Nephron (organoid): ENCODE measurements around the gene PGR.

Experiments used
- H3K27ac Mint-ChIP-seq, 3 experiments: 2 replicates each; pipeline ENCODE4 v1.8.0; 2020; ENCODE audit warnings: mixed read lengths in 3 of 3, mild to moderate bottlenecking in 2 of 3, moderate library complexity in 1 of 3
- H3K27me3 Mint-ChIP-seq: 2 replicates; pipeline ENCODE4 v1.8.0; 2021; ENCODE audit warnings: low read depth, mild to moderate bottlenecking, moderate library complexity, mixed read lengths
- H3K36me3 Mint-ChIP-seq: 2 replicates; pipeline ENCODE4 v1.8.0; 2020; ENCODE audit warnings: low read depth, mixed read lengths
- H3K4me1 Mint-ChIP-seq: 2 replicates; pipeline ENCODE4 v1.8.0; 2020; ENCODE audit warnings: mixed read lengths
- H3K4me3 Mint-ChIP-seq, 3 experiments: 2 replicates each; pipeline ENCODE4 v1.8.0; 2020; ENCODE audit warnings: mild to moderate bottlenecking in 3 of 3, mixed read lengths in 3 of 3, moderate library complexity in 2 of 3
- H3K9me3 Mint-ChIP-seq: 2 replicates; pipeline ENCODE4 v1.8.0; 2020; ENCODE audit warnings: mixed read lengths
- CTCF ChIP-seq, 3 experiments: fragments of 200-600 bp; sonication (generic); IDR thresholded peaks; one replicate each; pipeline ENCODE4 v1.5.0; 2021; ENCODE audit warnings: antibody characterized with exemption in 3 of 3; ENCODE audit not compliant: unreplicated experiment in 3 of 3

PGR gene

DNA sequence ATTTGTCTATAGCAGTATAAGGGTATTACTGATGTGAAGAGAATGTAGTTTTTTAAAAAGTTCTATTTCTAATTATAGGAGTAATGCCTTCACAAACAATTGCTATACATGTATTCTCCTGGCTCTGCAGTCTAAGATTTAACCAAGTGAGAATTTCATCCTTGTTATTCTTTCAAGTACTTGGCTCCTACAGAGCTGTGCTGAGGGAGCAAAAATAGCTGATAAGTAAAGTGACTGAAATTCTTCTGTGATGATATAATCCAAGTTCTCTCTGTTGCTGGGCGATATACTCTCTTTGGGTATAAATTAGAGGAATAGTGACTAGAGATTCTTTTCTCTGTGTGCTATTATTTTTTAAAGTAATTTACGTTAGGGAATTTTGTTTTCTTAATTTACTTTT, 68.0 kb downstream of the PGR start:
- no peak for TF ChIP-seq CTCF (IDR thresholded peaks at IDR 0.05; ENCODE audit: unreplicated experiment in 3 of 3)
- no peaks in the 10 kb centered on the region for H3K36me3 Mint-ChIP-seq
- H3K27me3 Mint-ChIP-seq, result no peaks in the 10 kb centered on the region
- no peak overlapping the region for H3K27ac Mint-ChIP-seq
- H3K4me1 Mint-ChIP-seq, result no peaks in the 10 kb centered on the region
- H3K9me3 Mint-ChIP-seq, result no peaks in the 10 kb centered on the region
- H3K4me3 Mint-ChIP-seq, result no peak overlapping the region

GRCh38 chr11:101059331-101059730, 70.3 kb downstream of the PGR start:
- Mint-ChIP-seq H3K27ac (no peak overlapping the region), H3K4me3 (no peak overlapping the region), H3K27me3 (no peaks in the 10 kb centered on the region), H3K4me1 (no peaks in the 10 kb centered on the region), H3K36me3 (no peaks in the 10 kb centered on the region), H3K9me3 (no peaks in the 10 kb centered on the region)
- TF ChIP-seq CTCF (IDR thresholded peaks at IDR 0.05; ENCODE audit: unreplicated experiment in 3 of 3), result no peak

- H3K9me3 Mint-ChIP-seq, result no peaks in the 10 kb centered on the region
- no peaks in the 10 kb centered on the region for H3K27me3 Mint-ChIP-seq
- H3K4me1 Mint-ChIP-seq, result no peaks in the 10 kb centered on the region
- TF ChIP-seq CTCF (IDR thresholded peaks at IDR 0.05; ENCODE audit: unreplicated experiment in 3 of 3), result no peak
- no peaks in the 10 kb centered on the region for H3K36me3 Mint-ChIP-seq
- H3K27ac Mint-ChIP-seq, result no peak overlapping the region
- no peak overlapping the region for H3K4me3 Mint-ChIP-seq
Observed at GRCh38 chr11:101053492-101053891, 76.1 kb downstream of the PGR start.

- Mint-ChIP-seq H3K4me3 (no peak overlapping the region), H3K27ac (no peak overlapping the region), H3K9me3 (no peaks in the 10 kb centered on the region), H3K36me3 (no peaks in the 10 kb centered on the region), H3K27me3 (peaks cover 4% of the 10 kb centered on the region), H3K4me1 (no peaks in the 10 kb centered on the region)
- no peak for TF ChIP-seq CTCF (IDR thresholded peaks at IDR 0.05; ENCODE audit: unreplicated experiment in 3 of 3)
Observed at GRCh38 chr11:101051677-101052076, 77.9 kb downstream of the PGR start.

DNA sequence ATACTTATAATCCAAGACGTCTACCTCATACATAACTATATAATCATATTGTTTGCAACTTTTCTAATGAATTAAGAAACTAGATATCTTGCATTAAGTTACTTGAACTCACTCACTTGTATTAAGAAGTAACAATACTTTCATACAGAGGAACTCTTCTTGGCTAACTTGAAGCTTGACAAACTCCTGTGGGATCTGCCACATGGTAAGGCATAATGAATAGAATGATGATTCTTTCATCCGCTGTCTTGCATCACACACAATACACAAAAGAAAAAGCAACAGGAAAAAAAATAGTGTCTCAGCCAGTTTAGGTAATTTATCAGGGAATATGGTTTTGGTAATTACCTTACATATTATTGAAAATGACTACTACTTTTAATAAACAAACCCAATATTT, 79.8 kb downstream of the PGR start:
- Mint-ChIP-seq H3K27me3 (peaks cover 4% of the 10 kb centered on the region), H3K27ac (no peak overlapping the region), H3K4me3 (no peak overlapping the region), H3K36me3 (no peaks in the 10 kb centered on the region), H3K4me1 (no peaks in the 10 kb centered on the region), H3K9me3 (peaks cover 3% of the 10 kb centered on the region)
- TF ChIP-seq CTCF (IDR thresholded peaks at IDR 0.05; ENCODE audit: unreplicated experiment in 3 of 3), result no peak

- Mint-ChIP-seq H3K9me3 (peaks cover 3% of the 10 kb centered on the region), H3K27me3 (peaks cover 4% of the 10 kb centered on the region), H3K4me1 (no peaks in the 10 kb centered on the region), H3K27ac (no peak overlapping the region), H3K36me3 (no peaks in the 10 kb centered on the region), H3K4me3 (no peak overlapping the region)
- no peak for TF ChIP-seq CTCF (IDR thresholded peaks at IDR 0.05; ENCODE audit: unreplicated experiment in 3 of 3)
Observed at GRCh38 chr11:101049123-101049522, 80.5 kb downstream of the PGR start.
